Neuron (in vitro differentiated cells): ENCODE measurements around the gene PCCA.

ENCODE experiments used
- H2AFZ ChIP-seq: one replicate; pipeline ENCODE4 v1.6.1; 2013; ENCODE audit warnings: low read depth, mild to moderate bottlenecking, inconsistent platforms, low read length, moderate library complexity
- H3K27me3 ChIP-seq: one replicate; pipeline ENCODE4 v1.6.1; 2013; ENCODE audit warnings: low read length; ENCODE audit not compliant: insufficient read depth
- H3K36me3 ChIP-seq: one replicate; pipeline ENCODE4 v1.6.1; 2013; ENCODE audit warnings: low read length; ENCODE audit not compliant: insufficient read depth
- H3K4me1 ChIP-seq: one replicate; pipeline ENCODE4 v1.6.1; 2013; ENCODE audit warnings: low read length; ENCODE audit not compliant: insufficient read depth
- H3K4me3 ChIP-seq: 2 replicates; pipeline ENCODE4 v1.5.1; 2013; ENCODE audit warnings: mild to moderate bottlenecking, low read length, moderate library complexity
- H3K9me3 ChIP-seq: one replicate; pipeline ENCODE4 v1.6.1; 2013; ENCODE audit warnings: low read length

Gene PCCA

GRCh38 chr13:100333141-100333540 lies 244.2 kb downstream of the PCCA start:
- H2AFZ ChIP-seq: no peak overlapping the region
- no peak overlapping the region for H3K4me3 ChIP-seq
- peaks cover 30% of the 10 kb centered on the region for H3K36me3 ChIP-seq
- no peaks in the 10 kb centered on the region for H3K4me1 ChIP-seq
- peaks cover 17% of the 10 kb centered on the region for H3K9me3 ChIP-seq
- no peaks in the 10 kb centered on the region for H3K27me3 ChIP-seq

DNA sequence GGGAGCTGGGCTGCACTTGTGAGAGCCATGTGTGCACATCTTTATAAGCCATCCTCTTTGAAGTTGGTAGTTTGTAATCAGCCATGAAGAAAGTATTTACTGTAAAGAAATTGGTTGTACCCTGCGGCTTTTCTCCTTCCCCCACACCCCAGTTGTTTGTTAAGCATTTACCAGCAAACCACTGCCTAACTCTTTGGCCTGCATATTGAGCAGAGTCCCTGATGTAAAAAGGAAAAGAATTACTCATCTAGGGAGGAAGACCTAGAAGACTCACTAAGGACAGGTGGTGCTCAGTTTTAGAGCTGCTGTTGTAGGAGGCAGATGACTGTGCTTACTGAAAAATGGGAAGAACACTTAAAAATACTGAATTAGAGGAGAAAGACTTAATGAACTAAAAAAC lies 245.3 kb downstream of the PCCA start:
- Histone ChIP-seq H3K27me3 (no peaks in the 10 kb centered on the region), H3K36me3 (peaks cover 26% of the 10 kb centered on the region), H3K9me3 (peaks cover 15% of the 10 kb centered on the region), H3K4me1 (no peaks in the 10 kb centered on the region), H2AFZ (no peak overlapping the region), H3K4me3 (no peak overlapping the region)

GRCh38 chr13:100336795-100337516 lies 248.1 kb downstream of the PCCA start:
- Histone ChIP-seq H3K4me3 (no peak overlapping the region), H3K4me1 (no peaks in the 10 kb centered on the region), H3K9me3 (peaks cover 12% of the 10 kb centered on the region), H3K27me3 (no peaks in the 10 kb centered on the region), H2AFZ (no peak overlapping the region), H3K36me3 (peaks cover 20% of the 10 kb centered on the region)

GRCh38 chr13:100338275-100338674 lies 249.4 kb downstream of the PCCA start:
- H3K4me1 ChIP-seq: no peaks in the 10 kb centered on the region
- no peak overlapping the region for H3K4me3 ChIP-seq
- H3K9me3 ChIP-seq: peaks cover 13% of the 10 kb centered on the region
- no peak overlapping the region for H2AFZ ChIP-seq
- H3K27me3 ChIP-seq: no peaks in the 10 kb centered on the region
- H3K36me3 ChIP-seq: peaks cover 23% of the 10 kb centered on the region

DNA sequence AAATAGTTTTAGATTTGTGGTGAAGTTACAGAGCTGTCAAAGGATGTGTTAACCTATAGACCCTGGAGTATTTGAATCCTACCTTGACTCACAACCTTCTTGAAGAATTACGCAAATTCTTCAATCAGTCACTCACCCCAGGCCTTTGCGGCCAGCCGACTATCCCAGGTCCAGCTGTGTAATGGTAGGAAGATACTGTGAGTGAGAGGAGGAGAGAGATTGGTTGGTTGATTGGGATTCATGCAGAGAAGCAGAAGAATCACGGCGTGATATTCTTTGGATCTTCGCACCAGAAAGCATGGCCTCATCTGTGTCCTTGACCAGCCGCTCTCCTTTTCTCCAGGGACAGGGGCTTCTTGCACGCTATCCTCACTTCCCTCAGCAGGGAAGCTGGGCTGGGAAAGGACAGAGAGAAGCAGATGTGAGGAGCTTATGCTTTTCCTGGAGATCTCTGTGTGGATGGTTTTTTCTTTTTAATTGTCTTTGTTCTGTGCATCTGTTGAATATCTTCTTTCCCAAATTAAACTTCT lies 250.6 kb downstream of the PCCA start:
- Histone ChIP-seq H3K4me1 (no peaks in the 10 kb centered on the region), H3K27me3 (no peaks in the 10 kb centered on the region), H3K9me3 (peaks cover 9% of the 10 kb centered on the region), H3K36me3 (peaks cover 19% of the 10 kb centered on the region), H2AFZ (no peak overlapping the region), H3K4me3 (no peak overlapping the region)

- Histone ChIP-seq H3K9me3 (peaks cover 10% of the 10 kb centered on the region), H3K4me3 (no peak overlapping the region), H3K4me1 (no peaks in the 10 kb centered on the region), H3K36me3 (peaks cover 12% of the 10 kb centered on the region), H2AFZ (no peak overlapping the region), H3K27me3 (no peaks in the 10 kb centered on the region)
Measured at GRCh38 chr13:100340865-100341264, 252.0 kb downstream of the PCCA start.

- H3K27me3 ChIP-seq: no peaks in the 10 kb centered on the region
- peaks cover 15% of the 10 kb centered on the region for H3K36me3 ChIP-seq
- H3K4me1 ChIP-seq: no peaks in the 10 kb centered on the region
Measured at GRCh38 chr13:100341327-100341726, 252.4 kb downstream of the PCCA start.

DNA sequence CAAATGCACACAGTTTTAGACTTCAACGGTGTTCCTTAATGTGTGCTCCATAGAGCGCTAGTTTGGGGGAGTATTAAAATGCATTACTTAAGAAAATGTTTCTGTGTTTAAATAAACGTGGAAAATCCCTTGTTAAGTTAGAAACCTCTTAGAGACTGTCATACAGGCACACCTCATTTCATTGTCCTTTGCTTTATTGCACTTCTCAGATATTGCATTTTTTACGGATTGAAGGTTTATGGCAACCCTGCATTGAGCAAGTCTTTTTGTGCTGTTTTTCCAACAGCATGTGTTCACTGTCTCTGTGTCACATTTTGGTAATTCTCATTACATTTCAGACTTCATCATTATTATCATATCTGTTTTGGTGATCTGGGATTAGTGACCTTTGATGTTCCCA lies 255.7 kb downstream of the PCCA start:
- Histone ChIP-seq H3K4me3 (no peak overlapping the region), H3K9me3 (peaks cover 10% of the 10 kb centered on the region), H2AFZ (no peak overlapping the region), H3K27me3 (no peaks in the 10 kb centered on the region), H3K4me1 (peaks cover 3% of the 10 kb centered on the region), H3K36me3 (peaks cover 16% of the 10 kb centered on the region)

More at GRCh38 chr13:100341327-100341726, 252.4 kb downstream of the PCCA start:
- Histone ChIP-seq H2AFZ (no peak overlapping the region), H3K4me3 (no peak overlapping the region), H3K9me3 (peaks cover 10% of the 10 kb centered on the region)

DNA sequence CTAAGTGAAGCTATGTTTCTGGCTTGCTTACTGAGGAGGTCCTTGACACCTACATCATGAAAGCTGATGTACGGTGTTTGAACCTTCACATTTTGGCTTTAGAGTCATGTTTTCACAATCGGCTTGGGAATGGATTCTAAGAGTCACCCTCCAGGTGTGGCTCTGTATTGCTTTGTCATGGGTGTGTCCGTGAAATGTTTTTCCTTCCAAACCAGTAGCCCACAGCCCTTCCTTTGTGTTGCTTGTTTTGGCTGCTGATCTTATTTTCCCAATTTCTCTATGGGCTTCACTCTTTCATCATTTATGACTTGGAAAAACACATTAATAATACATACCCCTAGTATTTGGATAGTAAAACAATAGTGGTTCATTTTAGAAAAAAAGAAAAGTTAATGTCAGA lies 259.1 kb downstream of the PCCA start:
- H3K4me3 ChIP-seq: no peak overlapping the region
- no peaks in the 10 kb centered on the region for H3K27me3 ChIP-seq
- peaks cover 8% of the 10 kb centered on the region for H3K9me3 ChIP-seq
- H2AFZ ChIP-seq: no peak overlapping the region
- H3K4me1 ChIP-seq: peaks cover 19% of the 10 kb centered on the region
- H3K36me3 ChIP-seq: peaks cover 4% of the 10 kb centered on the region

DNA sequence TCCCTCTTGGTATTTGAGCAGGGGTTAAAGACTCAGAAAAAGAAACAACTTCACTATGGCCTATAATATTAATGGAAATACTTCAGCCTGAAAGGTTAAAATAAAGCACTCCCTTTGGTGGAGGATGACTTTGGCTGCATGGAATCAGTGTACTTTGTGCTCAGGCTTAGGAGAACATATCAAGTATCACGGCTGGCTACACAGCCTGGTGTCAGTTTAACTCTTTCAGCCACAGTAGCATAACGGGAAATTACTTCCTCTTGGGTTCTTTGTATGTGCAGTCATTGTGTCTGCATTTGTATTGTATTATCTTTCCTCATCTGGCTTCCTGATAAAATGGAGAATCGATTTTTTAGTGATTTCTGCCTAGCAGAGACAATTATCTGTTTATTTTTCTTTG lies 260.7 kb downstream of the PCCA start:
- Histone ChIP-seq H3K9me3 (peaks cover 5% of the 10 kb centered on the region), H2AFZ (no peak overlapping the region), H3K36me3 (peaks cover 4% of the 10 kb centered on the region), H3K27me3 (no peaks in the 10 kb centered on the region), H3K4me3 (no peak overlapping the region), H3K4me1 (peaks cover 19% of the 10 kb centered on the region)

DNA sequence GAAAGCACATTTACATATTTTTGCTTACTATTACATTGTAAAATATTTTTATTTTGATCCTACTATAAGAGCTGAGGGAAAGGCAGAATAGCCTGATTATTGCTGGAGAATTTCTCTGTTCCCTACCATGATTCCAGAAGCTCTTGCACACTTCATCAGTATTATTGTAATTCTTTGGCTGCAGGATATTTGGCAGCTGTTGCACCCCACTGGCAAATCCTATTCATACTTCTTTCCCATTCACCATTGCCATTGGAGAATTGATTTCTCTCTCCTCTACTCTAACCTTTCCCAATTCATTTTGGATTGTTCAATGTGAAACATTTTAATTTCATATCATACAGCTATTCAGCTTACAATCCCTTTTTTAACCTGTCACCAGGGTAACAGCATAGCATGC lies 261.7 kb downstream of the PCCA start:
- peaks cover 19% of the 10 kb centered on the region for H3K4me1 ChIP-seq
- H2AFZ ChIP-seq: no peak overlapping the region
- H3K27me3 ChIP-seq: no peaks in the 10 kb centered on the region
- H3K4me3 ChIP-seq: no peak overlapping the region
- peaks cover 4% of the 10 kb centered on the region for H3K36me3 ChIP-seq
- H3K9me3 ChIP-seq: peaks cover under 1% of the 10 kb centered on the region

GRCh38 chr13:100356426-100356825 lies 267.5 kb downstream of the PCCA start:
- Histone ChIP-seq H3K36me3 (peaks cover 3% of the 10 kb centered on the region), H3K4me1 (no peaks in the 10 kb centered on the region), H3K27me3 (no peaks in the 10 kb centered on the region), H3K4me3 (no peak overlapping the region), H3K9me3 (no peaks in the 10 kb centered on the region), H2AFZ (no peak overlapping the region)

- Histone ChIP-seq H3K4me3 (no peak overlapping the region), H3K36me3 (peaks cover 3% of the 10 kb centered on the region), H2AFZ (no peak overlapping the region), H3K9me3 (no peaks in the 10 kb centered on the region), H3K4me1 (peaks cover 4% of the 10 kb centered on the region), H3K27me3 (no peaks in the 10 kb centered on the region)
Measured at GRCh38 chr13:100356889-100357288, 268.0 kb downstream of the PCCA start.

GRCh38 chr13:100357764-100358163 lies 268.9 kb downstream of the PCCA start:
- no peak overlapping the region for H3K4me3 ChIP-seq
- H3K4me1 ChIP-seq: peaks cover 12% of the 10 kb centered on the region
- H3K36me3 ChIP-seq: peaks cover 3% of the 10 kb centered on the region
- H2AFZ ChIP-seq: no peak overlapping the region
- H3K27me3 ChIP-seq: no peaks in the 10 kb centered on the region
- H3K9me3 ChIP-seq: no peaks in the 10 kb centered on the region
